GM10266 (cell line): Measurements from ENCODE around the gene SRR.

ENCODE experiments used
- DNase-seq: peaks from one replicate; pipeline ENCODE4 v3.0.0; 2012; ENCODE audit errors: extremely low spot score
- TF ChIP-seq, protein P1 (sequence below): IDR thresholded peaks from 2 replicates; pipeline ENCODE4 v1.5.1; 2012; ENCODE audit warnings: mild to moderate bottlenecking, low read depth; ENCODE audit not compliant: control insufficient read depth, insufficient read depth; ENCODE audit errors: missing control alignments

The SRR gene

DNA sequence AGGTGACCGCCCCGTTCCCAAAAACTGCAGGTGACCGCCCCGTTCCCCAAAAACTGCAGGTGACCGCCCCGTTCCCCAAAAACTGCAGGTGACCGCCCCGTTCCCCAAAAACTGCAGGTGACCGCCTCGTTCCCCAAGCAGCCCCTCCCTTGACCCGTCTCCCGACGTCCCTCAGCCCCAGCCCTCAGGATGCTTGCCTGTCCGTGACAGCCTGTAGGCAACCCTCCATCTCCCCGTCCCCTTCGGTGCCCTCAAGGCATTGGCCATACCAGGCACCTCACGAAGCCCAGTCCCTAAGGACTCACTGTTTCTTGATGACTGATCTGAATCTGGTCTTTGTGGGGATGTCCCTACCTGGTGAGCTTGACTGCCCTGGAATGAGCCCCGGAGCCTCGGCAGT is 58.7 kb downstream of the SRR start:
- no peak for DNase-seq

DNA sequence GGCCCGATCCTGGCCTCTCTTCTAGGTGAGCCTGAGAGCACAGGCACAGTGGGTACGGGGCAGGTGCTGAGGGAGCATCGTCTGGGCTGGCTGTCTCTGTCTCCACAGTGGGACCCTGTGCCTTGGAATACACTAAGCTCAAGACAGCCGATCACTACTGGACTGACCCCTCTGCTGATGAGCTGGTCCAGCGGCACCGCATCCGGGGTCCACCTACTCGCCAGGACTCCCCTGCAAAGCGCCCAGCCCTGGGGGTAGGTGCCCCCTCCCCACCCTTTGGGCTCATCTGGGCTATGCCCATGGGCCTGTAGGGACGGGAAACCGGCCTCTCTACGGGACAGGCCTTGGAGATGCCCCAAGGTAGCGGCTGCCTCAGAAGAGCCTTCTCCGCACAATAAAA is 59.1 kb downstream of the SRR start:
- DNase-seq: no peak
- TF ChIP-seq, protein P1, sequence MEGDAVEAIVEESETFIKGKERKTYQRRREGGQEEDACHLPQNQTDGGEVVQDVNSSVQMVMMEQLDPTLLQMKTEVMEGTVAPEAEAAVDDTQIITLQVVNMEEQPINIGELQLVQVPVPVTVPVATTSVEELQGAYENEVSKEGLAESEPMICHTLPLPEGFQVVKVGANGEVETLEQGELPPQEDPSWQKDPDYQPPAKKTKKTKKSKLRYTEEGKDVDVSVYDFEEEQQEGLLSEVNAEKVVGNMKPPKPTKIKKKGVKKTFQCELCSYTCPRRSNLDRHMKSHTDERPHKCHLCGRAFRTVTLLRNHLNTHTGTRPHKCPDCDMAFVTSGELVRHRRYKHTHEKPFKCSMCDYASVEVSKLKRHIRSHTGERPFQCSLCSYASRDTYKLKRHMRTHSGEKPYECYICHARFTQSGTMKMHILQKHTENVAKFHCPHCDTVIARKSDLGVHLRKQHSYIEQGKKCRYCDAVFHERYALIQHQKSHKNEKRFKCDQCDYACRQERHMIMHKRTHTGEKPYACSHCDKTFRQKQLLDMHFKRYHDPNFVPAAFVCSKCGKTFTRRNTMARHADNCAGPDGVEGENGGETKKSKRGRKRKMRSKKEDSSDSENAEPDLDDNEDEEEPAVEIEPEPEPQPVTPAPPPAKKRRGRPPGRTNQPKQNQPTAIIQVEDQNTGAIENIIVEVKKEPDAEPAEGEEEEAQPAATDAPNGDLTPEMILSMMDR: no peak

More for the DNA sequence above, 58.7 kb downstream of the SRR start:
- TF ChIP-seq, protein P1: no peak

DNA sequence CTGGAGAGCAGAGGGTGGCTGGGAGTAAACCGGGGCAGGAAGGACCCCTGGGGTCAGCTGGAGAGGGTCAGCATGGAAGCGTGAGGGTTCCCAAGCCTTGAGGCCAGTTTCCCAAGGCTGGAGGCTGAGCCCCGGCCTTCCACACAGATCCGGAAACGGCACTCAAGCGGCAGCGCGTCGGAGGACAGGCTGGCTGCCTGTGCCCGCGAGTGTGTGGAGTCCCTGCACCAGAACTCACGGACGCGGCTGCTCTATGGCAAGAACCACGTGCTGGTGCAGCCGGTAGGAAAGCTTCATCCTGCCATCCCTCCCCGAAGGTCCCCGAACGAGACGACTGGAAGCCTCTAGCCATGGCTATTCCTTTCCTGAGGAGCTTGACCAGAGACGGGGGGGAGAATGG is 59.6 kb downstream of the SRR start:
- TF ChIP-seq, protein P1: no peak
- DNase-seq: no peak

DNA sequence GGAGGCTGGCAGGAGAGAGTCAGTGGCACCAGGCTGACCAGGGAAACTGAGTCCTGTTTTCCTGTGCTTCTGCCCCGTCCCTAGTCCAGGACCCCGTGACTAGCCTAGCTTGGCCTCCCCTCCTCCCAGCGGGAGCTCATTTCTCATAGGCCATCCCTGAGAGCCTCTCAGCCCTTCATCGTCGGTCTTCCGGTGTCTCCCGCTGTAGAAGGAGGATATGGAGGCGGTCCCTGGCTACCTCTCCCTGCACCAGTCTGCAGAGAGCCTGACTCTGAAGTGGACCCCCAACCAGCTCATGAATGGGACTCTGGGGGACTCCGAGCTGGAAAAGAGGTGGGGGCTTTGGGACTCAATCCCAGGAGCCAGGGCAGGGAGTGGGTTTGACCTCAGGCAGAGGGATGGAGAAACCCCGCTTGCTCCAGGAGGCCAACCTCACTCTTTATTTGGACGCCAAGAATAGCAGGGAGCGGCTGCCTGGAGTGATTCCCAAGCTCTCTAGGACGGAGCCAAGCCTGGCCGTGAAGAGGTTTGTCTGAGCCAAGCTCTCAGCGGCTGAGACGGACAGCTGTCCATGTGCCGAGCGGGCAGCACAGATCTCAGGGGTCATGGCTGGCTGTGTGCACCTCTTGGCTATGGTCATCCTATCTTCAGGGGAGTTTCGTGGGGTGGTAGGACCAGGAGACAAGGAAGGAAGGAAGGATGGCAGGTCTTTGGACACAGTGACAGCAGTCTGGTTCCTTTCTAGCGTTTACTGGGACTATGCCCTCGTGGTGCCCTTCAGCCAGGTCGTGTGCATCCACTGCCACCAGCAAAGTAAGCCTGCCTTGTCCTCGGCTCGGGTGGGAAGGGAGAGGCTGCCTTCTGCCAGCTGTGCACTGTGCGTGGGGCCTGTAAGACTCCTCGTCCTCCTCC is 60.4 kb downstream of the SRR start:
- DNase-seq: no peak
- TF ChIP-seq, protein P1: no peak

DNA sequence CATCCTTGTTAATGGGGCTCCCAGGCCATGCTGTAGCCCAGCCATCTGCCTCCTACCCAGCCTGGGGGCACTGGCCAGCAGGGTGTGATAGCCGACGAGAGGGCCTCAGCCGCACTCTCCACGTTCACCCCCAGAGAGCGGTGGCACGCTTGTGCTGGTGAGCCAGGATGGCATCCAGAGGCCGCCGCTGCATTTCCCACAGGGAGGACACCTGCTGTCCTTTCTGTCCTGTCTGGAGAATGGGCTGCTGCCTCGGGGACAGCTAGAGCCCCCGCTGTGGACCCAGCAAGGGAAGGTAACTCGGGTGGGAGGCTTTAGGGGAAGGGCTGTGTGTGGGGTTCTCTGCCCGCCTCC is 61.0 kb downstream of the SRR start:
- no peak for DNase-seq
- TF ChIP-seq, protein P1: no peak

DNA sequence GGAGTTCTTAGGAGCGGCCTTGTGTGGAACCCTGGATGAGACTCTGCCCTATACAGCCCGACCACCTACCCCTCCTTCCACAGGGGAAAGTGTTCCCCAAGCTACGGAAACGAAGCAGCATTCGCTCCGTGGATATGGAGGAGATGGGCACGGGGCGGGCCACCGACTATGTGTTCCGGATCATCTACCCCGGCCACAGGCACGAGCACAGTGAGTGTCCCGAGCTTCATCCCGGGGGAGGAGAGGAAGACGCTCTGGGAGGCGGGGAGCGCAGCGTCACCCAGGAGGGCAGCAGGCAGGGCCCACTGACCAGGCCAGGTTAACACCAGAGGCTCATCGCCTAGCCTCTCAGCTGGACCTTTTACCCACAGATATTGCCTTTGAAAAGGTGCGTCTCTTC is 61.4 kb downstream of the SRR start:
- TF ChIP-seq, protein P1: no peak
- no peak for DNase-seq

DNA sequence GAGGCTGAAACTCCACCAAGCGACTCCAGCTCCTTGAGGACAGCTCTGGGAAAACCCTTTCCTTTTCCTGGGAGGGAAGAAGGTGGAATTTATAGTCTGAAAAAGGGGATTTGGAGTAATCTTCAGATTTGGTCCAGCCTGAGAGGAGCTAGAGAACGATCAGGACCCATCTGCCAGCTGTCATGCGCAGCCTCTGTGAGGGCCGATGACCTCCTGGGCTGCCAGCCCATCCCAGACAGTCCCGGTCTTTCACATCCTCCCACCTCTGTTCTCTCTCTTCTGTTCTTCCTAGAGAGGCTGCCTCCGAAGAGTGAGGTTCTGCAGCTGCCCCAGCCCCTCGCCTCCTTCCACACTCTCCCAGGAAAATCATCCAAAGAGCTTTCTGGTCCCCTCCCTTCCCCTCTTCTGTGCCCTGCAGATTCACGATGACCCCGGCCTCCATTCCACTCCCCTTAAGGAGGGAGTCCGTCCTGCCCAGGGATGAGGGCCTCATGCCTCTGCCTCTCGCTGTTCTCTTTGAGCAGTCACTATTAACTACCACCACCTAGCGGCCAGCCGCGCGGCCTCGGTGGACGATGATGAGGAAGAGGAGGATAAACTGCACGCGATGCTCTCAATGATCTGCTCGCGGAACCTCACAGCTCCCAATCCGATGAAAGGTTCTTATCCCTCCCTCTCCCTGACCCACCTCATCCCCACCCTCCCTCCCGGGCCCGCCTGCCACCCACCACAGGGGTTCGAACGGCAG is 63.2 kb downstream of the SRR start:
- no peak for DNase-seq

More for the DNA sequence above, 63.2 kb downstream of the SRR start:
- TF ChIP-seq, protein P1: no peak
